Measurements from ENCODE around the gene MSH3. TPM values are rescaled to one million over a fixed set of nuclear protein-coding genes. Genes with fewer than 3 reads are reported as not detected.

MSH3 gene
- total and polyA plus RNA-seq, 2 of the 8 experiments (the other 6 are each of a cell fraction or from before 2014, with no cell fraction given), result 3.6 to 22.6 TPM

DNA sequence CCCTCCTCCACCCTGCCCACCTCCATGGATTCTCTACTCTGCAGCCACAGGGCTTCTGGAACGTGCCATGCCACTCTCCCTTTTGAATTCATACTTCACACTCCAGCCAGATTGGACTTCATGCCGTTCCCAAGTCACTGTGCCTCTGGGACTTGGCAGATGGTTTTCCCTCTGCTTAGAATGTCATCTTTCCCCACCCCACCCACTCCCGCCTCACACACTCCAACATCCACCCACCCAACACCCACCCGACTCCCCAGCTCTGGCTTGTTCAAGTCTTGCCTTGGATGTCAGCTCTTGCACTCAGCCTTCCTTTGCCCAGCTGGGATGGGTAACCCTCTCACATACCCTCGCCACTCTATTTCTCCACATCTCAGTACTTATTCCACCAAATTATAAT, 142.4 kb downstream of the MSH3 start (continued):
- TF ChIP-seq, protein P1, sequence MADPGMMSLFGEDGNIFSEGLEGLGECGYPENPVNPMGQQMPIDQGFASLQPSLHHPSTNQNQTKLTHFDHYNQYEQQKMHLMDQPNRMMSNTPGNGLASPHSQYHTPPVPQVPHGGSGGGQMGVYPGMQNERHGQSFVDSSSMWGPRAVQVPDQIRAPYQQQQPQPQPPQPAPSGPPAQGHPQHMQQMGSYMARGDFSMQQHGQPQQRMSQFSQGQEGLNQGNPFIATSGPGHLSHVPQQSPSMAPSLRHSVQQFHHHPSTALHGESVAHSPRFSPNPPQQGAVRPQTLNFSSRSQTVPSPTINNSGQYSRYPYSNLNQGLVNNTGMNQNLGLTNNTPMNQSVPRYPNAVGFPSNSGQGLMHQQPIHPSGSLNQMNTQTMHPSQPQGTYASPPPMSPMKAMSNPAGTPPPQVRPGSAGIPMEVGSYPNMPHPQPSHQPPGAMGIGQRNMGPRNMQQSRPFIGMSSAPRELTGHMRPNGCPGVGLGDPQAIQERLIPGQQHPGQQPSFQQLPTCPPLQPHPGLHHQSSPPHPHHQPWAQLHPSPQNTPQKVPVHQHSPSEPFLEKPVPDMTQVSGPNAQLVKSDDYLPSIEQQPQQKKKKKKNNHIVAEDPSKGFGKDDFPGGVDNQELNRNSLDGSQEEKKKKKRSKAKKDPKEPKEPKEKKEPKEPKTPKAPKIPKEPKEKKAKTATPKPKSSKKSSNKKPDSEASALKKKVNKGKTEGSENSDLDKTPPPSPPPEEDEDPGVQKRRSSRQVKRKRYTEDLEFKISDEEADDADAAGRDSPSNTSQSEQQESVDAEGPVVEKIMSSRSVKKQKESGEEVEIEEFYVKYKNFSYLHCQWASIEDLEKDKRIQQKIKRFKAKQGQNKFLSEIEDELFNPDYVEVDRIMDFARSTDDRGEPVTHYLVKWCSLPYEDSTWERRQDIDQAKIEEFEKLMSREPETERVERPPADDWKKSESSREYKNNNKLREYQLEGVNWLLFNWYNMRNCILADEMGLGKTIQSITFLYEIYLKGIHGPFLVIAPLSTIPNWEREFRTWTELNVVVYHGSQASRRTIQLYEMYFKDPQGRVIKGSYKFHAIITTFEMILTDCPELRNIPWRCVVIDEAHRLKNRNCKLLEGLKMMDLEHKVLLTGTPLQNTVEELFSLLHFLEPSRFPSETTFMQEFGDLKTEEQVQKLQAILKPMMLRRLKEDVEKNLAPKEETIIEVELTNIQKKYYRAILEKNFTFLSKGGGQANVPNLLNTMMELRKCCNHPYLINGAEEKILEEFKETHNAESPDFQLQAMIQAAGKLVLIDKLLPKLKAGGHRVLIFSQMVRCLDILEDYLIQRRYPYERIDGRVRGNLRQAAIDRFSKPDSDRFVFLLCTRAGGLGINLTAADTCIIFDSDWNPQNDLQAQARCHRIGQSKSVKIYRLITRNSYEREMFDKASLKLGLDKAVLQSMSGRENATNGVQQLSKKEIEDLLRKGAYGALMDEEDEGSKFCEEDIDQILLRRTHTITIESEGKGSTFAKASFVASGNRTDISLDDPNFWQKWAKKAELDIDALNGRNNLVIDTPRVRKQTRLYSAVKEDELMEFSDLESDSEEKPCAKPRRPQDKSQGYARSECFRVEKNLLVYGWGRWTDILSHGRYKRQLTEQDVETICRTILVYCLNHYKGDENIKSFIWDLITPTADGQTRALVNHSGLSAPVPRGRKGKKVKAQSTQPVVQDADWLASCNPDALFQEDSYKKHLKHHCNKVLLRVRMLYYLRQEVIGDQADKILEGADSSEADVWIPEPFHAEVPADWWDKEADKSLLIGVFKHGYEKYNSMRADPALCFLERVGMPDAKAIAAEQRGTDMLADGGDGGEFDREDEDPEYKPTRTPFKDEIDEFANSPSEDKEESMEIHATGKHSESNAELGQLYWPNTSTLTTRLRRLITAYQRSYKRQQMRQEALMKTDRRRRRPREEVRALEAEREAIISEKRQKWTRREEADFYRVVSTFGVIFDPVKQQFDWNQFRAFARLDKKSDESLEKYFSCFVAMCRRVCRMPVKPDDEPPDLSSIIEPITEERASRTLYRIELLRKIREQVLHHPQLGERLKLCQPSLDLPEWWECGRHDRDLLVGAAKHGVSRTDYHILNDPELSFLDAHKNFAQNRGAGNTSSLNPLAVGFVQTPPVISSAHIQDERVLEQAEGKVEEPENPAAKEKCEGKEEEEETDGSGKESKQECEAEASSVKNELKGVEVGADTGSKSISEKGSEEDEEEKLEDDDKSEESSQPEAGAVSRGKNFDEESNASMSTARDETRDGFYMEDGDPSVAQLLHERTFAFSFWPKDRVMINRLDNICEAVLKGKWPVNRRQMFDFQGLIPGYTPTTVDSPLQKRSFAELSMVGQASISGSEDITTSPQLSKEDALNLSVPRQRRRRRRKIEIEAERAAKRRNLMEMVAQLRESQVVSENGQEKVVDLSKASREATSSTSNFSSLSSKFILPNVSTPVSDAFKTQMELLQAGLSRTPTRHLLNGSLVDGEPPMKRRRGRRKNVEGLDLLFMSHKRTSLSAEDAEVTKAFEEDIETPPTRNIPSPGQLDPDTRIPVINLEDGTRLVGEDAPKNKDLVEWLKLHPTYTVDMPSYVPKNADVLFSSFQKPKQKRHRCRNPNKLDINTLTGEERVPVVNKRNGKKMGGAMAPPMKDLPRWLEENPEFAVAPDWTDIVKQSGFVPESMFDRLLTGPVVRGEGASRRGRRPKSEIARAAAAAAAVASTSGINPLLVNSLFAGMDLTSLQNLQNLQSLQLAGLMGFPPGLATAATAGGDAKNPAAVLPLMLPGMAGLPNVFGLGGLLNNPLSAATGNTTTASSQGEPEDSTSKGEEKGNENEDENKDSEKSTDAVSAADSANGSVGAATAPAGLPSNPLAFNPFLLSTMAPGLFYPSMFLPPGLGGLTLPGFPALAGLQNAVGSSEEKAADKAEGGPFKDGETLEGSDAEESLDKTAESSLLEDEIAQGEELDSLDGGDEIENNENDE (IDR thresholded peaks at IDR 0.05; ENCODE audit: insufficient replicate concordance, low read length), result no peak
- no peak for TF ChIP-seq POU5F1 (IDR thresholded peaks at IDR 0.05; ENCODE audit: low read depth, low read length)
- TF ChIP-seq CHD2 (IDR thresholded peaks at IDR 0.05; ENCODE audit: low read length), result no peak
- TF ChIP-seq, protein P2, sequence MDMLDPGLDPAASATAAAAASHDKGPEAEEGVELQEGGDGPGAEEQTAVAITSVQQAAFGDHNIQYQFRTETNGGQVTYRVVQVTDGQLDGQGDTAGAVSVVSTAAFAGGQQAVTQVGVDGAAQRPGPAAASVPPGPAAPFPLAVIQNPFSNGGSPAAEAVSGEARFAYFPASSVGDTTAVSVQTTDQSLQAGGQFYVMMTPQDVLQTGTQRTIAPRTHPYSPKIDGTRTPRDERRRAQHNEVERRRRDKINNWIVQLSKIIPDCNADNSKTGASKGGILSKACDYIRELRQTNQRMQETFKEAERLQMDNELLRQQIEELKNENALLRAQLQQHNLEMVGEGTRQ (IDR thresholded peaks at IDR 0.05; ENCODE audit: low read length), result no peak
- no peak for TF ChIP-seq SAP30 (IDR thresholded peaks at IDR 0.05; ENCODE audit: insufficient read depth, insufficient replicate concordance, low read length)
- no peak for TF ChIP-seq SRF (IDR thresholded peaks at IDR 0.05; ENCODE audit: low read depth, low read length)
- no peak for TF ChIP-seq TCF12 (IDR thresholded peaks at IDR 0.05; ENCODE audit: low read depth, low read length)
- no peak for TF ChIP-seq SUZ12 (IDR thresholded peaks at IDR 0.05; ENCODE audit: low read length)
- no peak for TF ChIP-seq KDM1A (IDR thresholded peaks at IDR 0.05; ENCODE audit: borderline replicate concordance, low read length)
- TF ChIP-seq YY1 (IDR thresholded peaks at IDR 0.05; ENCODE audit: low read depth, low read length), result no peak
- no peak for TF ChIP-seq ASH2L (IDR thresholded peaks at IDR 0.05; ENCODE audit: low read length)
- TF ChIP-seq RBBP5 (IDR thresholded peaks at IDR 0.05; ENCODE audit: borderline replicate concordance, low read depth, low read length), result no peak

Measured in H1 (cell line).